GM12892 (cell line): ENCODE measurements around the gene ATP2A3.

ENCODE experiments used
- POLR2A ChIP-seq: IDR thresholded peaks from 2 replicates; pipeline ENCODE4 v1.6.1; 2011; ENCODE audit warnings: low read depth, low read length, control low read depth
- TAF1 ChIP-seq: IDR thresholded peaks from 2 replicates; pipeline ENCODE4 v1.6.1; 2011; ENCODE audit warnings: low read depth, mild to moderate bottlenecking, control low read depth, low read length, borderline replicate concordance

- TF ChIP-seq POLR2A (no peak), TAF1 (no peak)
These were observed 18.3 kb upstream of the ATP2A3 start for GRCh38 chr17:3982541-3983017.
